Femur (tissue), 1 donor: Measurements from ENCODE around the gene TMEM97.

Experiments used
- DNase-seq: peaks from one replicate; pipeline ENCODE4 v3.0.0-alpha.2; 2017

TMEM97 gene

DNA sequence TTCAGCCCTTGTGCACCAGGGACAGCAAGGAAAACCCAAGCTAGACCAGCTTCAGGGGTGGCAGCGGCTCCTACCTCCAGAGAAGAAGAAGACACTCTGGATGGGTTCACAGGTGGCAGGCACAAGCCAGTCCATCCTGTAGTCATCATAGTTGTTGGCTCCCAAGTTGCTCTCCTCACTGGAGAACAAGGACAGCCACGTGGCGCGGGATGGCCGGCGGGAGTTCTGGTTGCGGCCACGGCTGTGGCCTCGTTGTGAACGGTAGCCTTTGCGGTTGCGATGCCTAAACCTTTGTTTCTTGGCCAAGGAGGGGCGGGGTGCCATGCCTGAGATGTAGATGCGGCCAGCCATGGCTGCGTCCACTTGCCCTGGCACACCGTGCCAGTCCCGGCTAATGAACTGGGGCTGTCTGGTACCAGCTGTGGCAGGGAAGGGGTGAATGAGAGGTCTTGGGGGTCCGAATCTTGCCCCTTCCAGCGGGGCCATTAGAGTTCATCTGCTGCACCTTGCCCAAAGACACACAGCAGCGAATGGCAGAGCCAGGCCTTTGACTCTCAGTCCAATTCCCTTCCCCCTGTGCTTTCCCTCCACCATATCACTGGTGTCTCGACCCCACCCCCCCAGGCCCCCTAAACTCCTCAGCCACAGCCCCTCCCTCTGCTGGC, 48.8 kb downstream of the TMEM97 start:
- DNase-seq, result no peak

GRCh38 chr17:28368306-28368831, 49.4 kb downstream of the TMEM97 start:
- no peak for DNase-seq

DNA sequence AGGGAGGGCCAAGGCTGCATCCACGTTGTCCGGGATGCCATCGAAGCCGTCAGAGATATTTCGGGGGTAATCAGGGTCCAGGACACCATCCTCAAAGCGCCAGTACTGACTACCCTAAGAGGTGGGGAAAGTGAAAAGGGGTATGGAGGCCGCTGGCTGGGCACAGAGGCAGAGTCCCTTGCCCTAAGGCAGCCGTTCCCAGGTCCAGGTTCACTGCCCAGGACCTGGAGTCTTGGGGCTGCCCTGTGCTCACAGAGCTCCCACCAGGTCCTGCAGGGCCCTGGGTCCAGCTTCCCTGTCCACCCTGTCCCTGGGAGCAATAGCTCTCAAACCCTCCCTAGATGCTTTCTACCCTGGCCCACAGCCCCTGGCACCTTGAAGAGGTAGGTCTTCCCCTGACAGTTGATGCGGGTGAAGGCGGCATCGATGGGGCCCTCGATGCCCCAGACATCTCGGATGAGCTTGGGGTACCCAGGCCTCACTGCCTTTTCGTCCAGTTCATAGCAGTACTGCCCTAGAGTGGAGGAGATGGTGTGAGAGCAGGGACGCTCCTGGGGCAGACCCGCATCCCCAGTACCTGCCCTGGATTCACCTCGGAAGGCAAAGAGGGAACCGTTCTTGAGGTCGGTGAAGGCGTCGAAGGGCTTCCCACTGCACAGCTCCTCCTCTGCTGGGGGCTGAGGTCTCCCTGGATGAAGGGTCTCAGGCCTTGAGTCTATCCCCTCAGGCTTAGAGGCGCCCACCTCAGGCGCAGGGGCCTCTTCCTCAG, 50.1 kb downstream of the TMEM97 start:
- no peak for DNase-seq

DNA sequence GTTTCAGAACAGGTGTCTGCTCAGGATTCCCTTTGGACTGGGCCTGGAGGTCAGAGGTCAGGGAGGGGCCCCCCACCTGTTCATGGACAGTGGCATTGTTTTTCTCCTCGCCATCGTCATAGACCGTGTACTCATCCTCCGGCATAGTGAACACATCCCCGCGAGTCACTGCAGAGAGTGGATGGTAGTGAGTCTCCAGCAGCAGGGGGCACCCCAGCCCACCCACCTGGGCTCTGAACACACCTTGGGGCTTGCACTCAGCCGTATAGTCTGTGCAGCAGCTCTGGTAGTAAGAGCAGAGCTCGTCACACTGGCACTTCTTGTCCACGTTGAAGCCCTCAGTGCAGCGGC, 50.7 kb downstream of the TMEM97 start:
- no peak for DNase-seq

GRCh38 chr17:28370035-28370743, 51.2 kb downstream of the TMEM97 start, which contains the start of gene VTN:
TSS of gene VTN (minus strand) at chr17:28370307. CDS start at chr17:28370203, 104 bp downstream.
- no peak for DNase-seq

- no peak for DNase-seq
Measured at GRCh38 chr17:28370744-28371103, 51.7 kb downstream of the TMEM97 start.

DNA sequence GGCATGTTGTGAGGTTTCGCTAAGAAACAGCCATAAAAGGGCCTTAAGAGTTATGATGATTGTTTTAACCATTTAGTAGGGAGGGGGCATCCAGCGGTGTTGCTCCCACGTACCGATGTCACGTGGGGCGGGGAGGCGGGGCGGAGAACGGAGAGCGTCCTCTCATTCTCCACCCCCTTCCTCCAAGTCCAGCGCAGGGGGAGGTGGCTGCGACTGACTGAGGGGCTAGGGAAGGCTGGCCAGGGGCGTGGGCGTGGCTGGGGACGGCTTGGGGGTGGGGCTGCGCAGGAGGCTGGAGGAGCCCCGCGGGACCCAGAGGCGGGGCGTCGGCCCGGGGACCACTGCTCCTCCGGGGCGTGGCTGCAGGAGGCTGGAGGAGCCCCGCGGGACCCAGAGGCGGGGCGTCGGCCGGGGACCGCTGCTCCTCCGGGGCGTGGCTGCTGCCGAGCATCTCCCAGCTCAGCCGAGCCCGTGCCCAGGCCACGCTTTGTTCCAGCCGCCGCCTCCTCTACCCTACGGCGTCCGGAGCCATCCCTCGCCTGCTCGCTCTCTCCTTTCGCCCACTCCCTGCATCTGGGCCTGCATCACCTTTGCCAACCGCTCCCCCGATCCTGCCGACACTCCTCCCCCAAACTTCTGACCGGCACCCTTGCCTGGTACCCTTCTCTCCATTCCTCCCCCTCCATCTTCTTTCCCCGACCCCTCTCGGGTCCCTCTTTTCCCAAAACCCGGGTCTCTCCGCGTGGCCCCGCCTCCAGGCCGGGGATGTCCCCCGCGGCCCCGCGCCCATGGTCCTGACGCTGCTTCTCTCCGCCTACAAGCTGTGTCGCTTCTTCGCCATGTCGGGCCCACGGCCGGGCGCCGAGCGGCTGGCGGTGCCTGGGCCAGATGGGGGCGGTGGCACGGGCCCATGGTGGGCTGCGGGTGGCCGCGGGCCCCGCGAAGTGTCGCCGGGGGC, 52.5 kb downstream of the TMEM97 start, which contains the start of gene SARM1:
Gene SARM1, plus strand, starts transcription at position 450 of the 958 bp plus-strand sequence. Its CDS starts 339 bp downstream, at position 789.
- peak; percentile 88 for DNase-seq

DNA sequence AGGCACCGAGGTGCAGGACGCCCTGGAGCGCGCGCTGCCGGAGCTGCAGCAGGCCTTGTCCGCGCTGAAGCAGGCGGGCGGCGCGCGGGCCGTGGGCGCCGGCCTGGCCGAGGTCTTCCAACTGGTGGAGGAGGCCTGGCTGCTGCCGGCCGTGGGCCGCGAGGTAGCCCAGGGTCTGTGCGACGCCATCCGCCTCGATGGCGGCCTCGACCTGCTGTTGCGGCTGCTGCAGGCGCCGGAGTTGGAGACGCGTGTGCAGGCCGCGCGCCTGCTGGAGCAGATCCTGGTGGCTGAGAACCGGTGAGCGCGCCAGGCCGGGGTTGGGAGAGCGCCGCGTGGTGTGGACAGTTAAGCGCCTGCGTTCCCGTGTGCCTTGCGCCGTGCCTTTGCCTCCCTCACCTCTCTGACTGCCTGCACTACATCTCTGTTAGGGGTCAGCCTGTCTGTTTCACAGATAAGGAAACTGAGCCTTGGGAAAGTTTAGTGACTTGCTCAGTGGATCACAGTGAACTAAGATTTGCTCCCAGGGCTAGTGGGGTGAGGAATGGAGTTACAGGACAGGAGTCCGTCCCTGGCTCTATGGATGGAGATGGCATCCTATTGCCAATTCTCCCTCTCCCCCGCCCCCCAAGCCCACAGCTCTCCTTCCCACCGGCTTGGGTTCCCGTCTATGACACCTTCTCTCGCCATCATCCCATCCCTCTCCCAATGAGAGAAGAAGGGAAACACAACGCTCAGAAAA, 53.4 kb downstream of the TMEM97 start:
- DNase-seq, result no peak

DNA sequence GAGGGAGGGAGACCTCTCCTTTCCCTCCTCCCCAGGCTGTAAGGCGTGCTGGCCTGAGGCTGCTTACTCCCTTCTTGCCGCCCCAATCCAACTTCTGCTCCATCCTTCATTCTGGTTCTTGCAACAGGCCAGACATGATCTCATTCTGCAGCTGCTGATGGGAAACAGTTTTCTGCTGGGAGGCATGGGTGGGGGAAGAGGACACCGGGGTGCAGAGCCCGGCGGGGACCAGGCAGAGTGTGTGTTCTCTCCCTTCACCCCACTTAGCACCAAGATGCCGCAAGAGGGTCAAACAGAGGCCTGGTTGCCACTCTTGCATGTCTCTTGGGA, 53.9 kb downstream of the TMEM97 start:
- no peak for DNase-seq
